T-helper 2 cell treated with Interferon-gamma antibody and Interleukin-4, amounts not matched to agents 5 μg/mL and 100 μg/mL, for 36 hours (primary cell): ENCODE results near the gene ANKRD13D.

Source experiments
- DNase-seq: peaks from one replicate; pipeline ENCODE4 v3.0.0; 2021; ENCODE audit warnings: low spot score
- H3K27ac Mint-ChIP-seq: one replicate; pipeline ENCODE4 v1.8.0; 2021; ENCODE audit warnings: mild to moderate bottlenecking, mixed read lengths
- H3K27me3 Mint-ChIP-seq: one replicate; pipeline ENCODE4 v1.8.0; 2021; ENCODE audit warnings: low read depth, mixed read lengths
- H3K36me3 Mint-ChIP-seq: one replicate; pipeline ENCODE4 v1.8.0; 2021; ENCODE audit warnings: low read depth, mixed read lengths
- H3K4me1 Mint-ChIP-seq: one replicate; pipeline ENCODE4 v1.8.0; 2021; ENCODE audit warnings: low read depth, mixed read lengths
- H3K4me3 Mint-ChIP-seq: one replicate; pipeline ENCODE4 v1.8.0; 2022; ENCODE audit warnings: mild to moderate bottlenecking, moderate library complexity, mixed read lengths
- H3K9me3 Mint-ChIP-seq: one replicate; pipeline ENCODE4 v1.8.0; 2021; ENCODE audit warnings: mixed read lengths

Gene ANKRD13D

DNA sequence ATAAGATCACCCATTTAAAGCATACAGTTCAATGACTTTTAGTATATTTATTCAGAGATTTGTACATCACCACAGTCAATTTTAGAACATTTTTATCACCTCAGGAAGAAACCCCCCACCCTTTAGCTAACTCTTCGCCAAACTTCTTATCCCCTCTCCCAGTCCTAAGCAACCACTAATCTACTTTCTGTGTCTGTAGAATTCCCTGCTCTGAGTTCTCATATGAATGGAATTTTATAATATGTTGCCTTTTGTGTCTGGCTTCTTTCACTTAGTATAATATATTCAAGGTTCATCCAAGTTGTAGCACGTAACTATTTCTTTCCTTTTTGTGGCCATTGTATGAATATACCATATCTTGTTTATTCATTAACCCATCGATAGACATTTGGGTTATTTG, 3.6 kb downstream of the ANKRD13D start:
- no peaks in the 10 kb centered on the region for H3K27me3 Mint-ChIP-seq
- H3K36me3 Mint-ChIP-seq = peaks cover 76% of the 10 kb centered on the region
- H3K9me3 Mint-ChIP-seq = peaks cover 16% of the 10 kb centered on the region
- H3K27ac Mint-ChIP-seq = peak overlapping the region; percentile 9
- H3K4me3 Mint-ChIP-seq = peak overlapping the region; percentile 30
- DNase-seq = no peak
- H3K4me1 Mint-ChIP-seq = peaks cover 31% of the 10 kb centered on the region

DNA sequence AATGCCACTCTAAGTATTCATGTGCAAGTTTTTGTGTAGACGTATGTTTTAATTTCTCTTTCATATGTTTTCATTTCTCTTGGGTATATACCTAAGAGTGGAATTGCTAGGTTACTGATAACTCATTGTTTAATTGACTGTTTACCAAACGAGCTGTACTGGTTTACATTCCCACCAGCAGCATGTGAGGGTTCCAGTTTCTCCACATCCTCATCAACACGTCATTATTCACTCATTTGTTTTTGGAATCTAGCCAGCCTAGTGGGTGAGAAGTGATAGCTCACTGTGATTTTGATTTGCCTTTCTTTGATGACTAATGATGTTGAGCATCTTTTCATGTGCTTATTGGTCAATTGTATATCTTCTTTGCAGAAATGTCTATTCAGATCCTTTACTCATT, 4.0 kb downstream of the ANKRD13D start:
- Mint-ChIP-seq H3K27me3 (no peaks in the 10 kb centered on the region), H3K4me1 (peaks cover 27% of the 10 kb centered on the region), H3K9me3 (peaks cover 16% of the 10 kb centered on the region), H3K4me3 (peak overlapping the region; percentile 30), H3K36me3 (peaks cover 77% of the 10 kb centered on the region), H3K27ac (peak overlapping the region; percentile 20)
- DNase-seq = no peak

DNA sequence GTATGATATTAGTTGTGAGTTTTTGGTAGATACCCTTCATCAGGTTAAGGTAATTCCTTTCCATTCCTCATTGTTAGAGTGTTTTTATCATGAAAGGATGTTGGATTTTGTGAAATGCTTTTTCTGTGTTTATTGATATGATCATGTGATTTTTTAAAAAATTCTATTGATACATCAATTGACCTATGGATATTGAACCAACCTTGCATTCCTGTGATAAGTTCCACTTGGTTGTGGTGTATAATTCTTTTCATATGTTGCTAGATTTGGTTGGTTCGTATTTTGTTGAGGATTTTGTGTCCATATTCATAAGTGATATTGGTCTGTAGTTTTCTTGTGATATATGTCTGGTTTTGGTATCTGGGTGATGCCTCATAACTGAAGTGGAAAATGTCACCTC, 6.7 kb downstream of the ANKRD13D start:
- no peaks in the 10 kb centered on the region for H3K27me3 Mint-ChIP-seq
- peaks cover 16% of the 10 kb centered on the region for H3K9me3 Mint-ChIP-seq
- H3K27ac Mint-ChIP-seq = no peak overlapping the region
- H3K4me3 Mint-ChIP-seq = no peak overlapping the region
- no peak for DNase-seq
- peaks cover 81% of the 10 kb centered on the region for H3K36me3 Mint-ChIP-seq
- H3K4me1 Mint-ChIP-seq = peaks cover 25% of the 10 kb centered on the region

DNA sequence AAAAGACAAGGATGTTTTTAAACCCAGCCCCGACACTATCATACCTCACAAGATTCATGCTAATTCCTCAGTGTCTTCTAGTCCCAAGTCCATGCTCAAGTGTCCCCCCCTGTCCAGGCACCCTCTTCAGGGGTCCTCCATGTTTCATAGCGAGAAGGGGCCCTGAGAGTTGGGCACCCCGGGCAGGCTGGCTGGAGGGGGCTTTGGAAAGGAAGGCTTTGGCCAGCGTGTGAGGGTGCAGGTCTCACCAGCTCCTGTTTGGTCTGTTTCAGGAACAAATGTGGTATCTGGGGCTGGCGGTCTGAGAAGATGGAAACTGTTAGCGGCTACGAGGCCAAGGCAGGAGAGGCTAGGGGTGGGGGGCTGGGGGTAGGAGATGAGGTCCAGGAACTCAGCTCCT, 9.7 kb downstream of the ANKRD13D start:
- no peak overlapping the region for H3K4me3 Mint-ChIP-seq
- H3K4me1 Mint-ChIP-seq = peaks cover 12% of the 10 kb centered on the region
- H3K27ac Mint-ChIP-seq = no peak overlapping the region
- H3K9me3 Mint-ChIP-seq = peaks cover 16% of the 10 kb centered on the region
- H3K36me3 Mint-ChIP-seq = peaks cover 65% of the 10 kb centered on the region
- DNase-seq = no peak
- H3K27me3 Mint-ChIP-seq = no peaks in the 10 kb centered on the region

DNA sequence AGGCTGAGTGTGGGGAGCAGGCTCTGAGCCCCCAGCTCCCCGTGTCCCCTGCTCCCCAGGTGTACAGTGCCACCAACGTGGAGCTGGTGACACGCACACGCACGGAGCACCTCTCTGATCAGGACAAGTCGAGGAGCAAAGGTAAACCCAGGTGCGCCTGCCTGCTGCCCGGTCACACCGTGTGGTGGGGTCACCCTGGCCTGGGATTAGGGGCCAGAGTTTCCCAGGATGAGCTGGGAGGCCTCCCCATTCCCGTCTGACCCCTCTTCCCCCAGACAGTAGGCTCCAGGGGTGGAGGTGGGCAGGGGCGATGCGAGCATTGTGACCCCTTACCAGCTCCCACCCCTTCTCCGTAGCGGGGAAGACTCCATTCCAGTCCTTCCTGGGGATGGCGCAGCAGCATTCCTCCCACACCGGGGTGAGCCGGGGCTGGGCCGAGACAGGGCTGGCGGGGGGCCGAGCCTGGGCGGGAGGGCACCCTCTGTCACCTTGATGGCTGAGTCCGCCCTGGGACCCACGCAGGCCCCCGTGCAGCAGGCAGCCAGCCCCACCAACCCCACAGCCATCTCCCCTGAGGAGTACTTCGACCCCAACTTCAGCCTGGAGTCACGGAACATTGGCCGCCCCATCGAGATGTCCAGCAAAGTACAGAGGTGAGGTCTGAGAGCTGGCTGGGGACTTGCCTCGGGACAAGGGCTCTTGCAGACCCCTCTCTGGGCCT, 10.5 kb downstream of the ANKRD13D start:
- Mint-ChIP-seq H3K9me3 (peaks cover 16% of the 10 kb centered on the region), H3K27me3 (no peaks in the 10 kb centered on the region), H3K4me3 (no peak overlapping the region), H3K4me1 (peaks cover 10% of the 10 kb centered on the region), H3K27ac (no peak overlapping the region), H3K36me3 (peaks cover 57% of the 10 kb centered on the region)
- DNase-seq = no peak

DNA sequence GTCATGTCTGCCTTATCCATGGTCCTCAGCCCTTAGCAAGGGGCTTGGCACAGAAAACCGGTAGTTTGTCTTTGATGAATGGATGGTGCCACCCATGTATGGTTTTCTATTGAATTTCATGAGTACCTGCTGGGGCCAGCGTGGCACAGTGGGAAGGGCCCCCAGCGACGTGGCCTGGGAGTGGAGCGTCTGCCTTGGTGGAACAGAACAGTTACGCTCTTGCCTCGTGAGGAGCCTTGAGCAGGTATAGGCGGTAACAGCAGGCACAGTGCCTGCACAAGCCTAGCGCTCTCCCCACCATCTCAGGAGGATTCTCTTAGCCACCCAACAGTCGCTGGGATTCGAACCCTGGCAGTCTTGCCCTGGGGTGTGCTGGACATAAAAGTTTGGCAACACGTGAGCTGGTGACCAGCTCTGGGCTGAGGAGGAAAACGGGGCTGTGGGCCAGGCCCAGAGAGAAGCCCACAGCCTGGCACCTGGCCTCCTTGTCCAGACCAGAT, 11.2 kb downstream of the ANKRD13D start:
- H3K4me3 Mint-ChIP-seq = no peak overlapping the region
- peaks cover 50% of the 10 kb centered on the region for H3K36me3 Mint-ChIP-seq
- H3K27me3 Mint-ChIP-seq = no peaks in the 10 kb centered on the region
- no peak for DNase-seq
- H3K9me3 Mint-ChIP-seq = peaks cover 16% of the 10 kb centered on the region
- peaks cover 11% of the 10 kb centered on the region for H3K4me1 Mint-ChIP-seq
- no peak overlapping the region for H3K27ac Mint-ChIP-seq

DNA sequence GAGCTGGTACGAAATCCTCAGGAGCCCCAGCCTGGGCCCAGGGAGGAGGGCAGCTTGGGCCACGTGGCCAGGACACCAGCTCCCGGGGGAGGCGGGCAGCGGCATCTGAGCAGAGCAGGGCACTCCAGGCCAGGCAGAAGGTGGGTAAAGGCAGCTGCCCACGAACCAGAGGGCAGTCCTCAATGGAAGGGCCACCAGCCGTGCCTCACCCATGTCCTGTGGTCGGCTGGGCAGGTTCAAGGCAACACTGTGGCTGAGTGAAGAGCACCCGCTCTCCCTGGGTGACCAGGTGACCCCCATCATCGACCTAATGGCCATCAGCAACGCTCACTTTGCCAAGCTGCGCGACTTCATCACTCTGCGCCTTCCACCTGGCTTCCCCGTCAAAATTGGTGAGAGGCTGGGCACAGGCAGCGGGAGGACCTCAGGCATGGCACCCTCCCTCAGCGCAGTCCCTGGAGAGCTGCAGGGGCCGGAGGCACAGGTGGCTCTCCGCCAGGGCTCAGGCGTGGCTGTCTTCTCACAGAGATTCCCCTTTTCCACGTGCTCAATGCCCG, 11.7 kb downstream of the ANKRD13D start:
- no peak for DNase-seq
- H3K27ac Mint-ChIP-seq = no peak overlapping the region
- H3K36me3 Mint-ChIP-seq = peaks cover 44% of the 10 kb centered on the region
- peaks cover 11% of the 10 kb centered on the region for H3K4me1 Mint-ChIP-seq
- no peaks in the 10 kb centered on the region for H3K27me3 Mint-ChIP-seq
- peaks cover 13% of the 10 kb centered on the region for H3K9me3 Mint-ChIP-seq
- H3K4me3 Mint-ChIP-seq = no peak overlapping the region

DNA sequence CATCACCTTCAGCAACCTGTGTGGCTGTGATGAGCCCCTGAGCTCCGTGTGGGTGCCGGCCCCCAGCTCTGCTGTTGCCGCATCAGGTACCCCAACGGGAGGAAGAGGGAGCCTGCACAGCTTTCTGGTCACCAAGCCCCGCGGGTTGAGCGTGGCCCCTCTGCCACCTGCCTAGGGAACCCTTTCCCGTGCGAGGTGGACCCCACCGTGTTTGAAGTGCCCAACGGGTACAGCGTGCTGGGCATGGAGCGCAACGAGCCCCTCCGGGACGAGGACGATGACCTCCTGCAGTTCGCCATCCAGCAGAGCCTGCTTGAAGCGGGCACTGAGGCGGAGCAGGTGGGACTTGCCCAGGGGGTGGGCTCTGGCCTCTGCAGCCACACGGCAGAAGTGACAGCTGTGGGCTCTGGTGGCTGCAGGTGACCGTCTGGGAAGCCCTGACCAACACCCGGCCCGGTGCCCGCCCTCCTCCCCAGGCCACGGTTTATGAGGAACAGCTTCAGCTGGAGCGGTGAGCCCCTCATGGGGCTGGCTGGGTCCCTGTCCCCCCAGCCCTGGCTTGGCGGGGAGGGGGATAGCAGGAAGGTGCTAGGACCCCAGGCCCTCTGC, 12.3 kb downstream of the ANKRD13D start:
- H3K4me3 Mint-ChIP-seq = no peak overlapping the region
- no peak overlapping the region for H3K27ac Mint-ChIP-seq
- H3K4me1 Mint-ChIP-seq = peaks cover 11% of the 10 kb centered on the region
- DNase-seq = no peak
- no peaks in the 10 kb centered on the region for H3K27me3 Mint-ChIP-seq
- peaks cover 7% of the 10 kb centered on the region for H3K9me3 Mint-ChIP-seq
- H3K36me3 Mint-ChIP-seq = peaks cover 39% of the 10 kb centered on the region

DNA sequence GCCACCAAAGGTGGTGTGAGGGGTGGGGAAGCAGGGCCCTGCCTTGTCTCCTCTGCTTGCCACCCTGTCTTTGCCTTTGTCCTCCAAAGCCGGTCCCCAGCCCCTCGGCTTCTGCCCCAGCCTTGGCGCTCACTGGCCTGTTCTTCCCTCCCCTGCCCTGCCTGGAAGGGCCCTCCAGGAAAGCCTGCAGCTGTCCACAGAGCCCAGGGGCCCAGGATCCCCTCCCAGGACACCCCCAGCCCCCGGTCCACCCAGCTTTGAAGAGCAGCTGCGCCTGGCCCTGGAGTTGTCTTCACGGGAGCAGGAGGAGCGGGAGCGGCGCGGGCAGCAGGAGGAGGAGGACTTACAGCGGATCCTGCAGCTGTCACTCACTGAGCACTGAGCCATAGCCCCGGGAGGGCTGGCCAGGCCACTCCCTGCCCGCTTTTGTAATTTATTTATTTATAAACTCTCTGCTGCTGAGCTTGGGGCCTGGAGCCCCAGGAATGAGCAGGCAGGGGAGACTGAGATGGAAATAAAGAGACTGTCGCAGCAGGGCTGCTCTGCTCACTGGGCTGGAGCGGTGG, 12.9 kb downstream of the ANKRD13D start:
- no peak for DNase-seq
- H3K27ac Mint-ChIP-seq = no peak overlapping the region
- peaks cover 32% of the 10 kb centered on the region for H3K36me3 Mint-ChIP-seq

DNA sequence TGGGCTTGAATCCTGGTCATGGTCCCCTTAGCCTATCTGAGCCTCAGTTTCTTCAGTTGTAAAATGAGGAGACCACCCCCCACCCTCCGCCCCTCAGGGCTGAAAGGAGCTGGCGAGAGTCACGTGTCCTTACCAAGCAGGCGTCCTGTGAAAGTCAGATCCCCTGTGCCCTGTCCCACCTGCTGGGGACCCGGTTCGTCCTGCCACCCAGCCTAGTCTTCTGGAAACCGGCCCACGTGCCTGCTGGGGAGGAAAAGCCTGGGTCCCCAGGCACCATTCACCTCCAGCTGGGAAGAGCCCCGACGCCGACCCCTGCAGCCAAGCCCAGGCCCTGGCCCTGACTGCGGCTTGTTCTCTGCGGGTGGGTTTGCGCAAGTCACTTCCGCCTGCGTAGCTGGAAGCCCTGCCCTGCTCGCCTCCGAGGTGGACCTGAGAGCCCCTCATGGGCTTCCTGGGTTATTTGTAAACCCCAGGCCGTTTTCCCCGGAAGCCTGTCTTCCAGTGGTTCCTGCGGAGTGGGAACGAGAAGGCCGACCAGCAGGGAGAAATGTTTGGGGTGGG, 13.5 kb downstream of the ANKRD13D start:
- Mint-ChIP-seq H3K9me3 (no peaks in the 10 kb centered on the region), H3K36me3 (peaks cover 30% of the 10 kb centered on the region), H3K27ac (peak overlapping the region; percentile 20), H3K4me1 (peaks cover 7% of the 10 kb centered on the region), H3K27me3 (no peaks in the 10 kb centered on the region), H3K4me3 (peak overlapping the region; percentile 46)
- DNase-seq = no peak

More for the DNA sequence above, 12.9 kb downstream of the ANKRD13D start:
- H3K27me3 Mint-ChIP-seq = no peaks in the 10 kb centered on the region
- H3K4me3 Mint-ChIP-seq = peak overlapping the region; percentile 46
- peaks cover 1% of the 10 kb centered on the region for H3K9me3 Mint-ChIP-seq
- H3K4me1 Mint-ChIP-seq = peaks cover 7% of the 10 kb centered on the region

DNA sequence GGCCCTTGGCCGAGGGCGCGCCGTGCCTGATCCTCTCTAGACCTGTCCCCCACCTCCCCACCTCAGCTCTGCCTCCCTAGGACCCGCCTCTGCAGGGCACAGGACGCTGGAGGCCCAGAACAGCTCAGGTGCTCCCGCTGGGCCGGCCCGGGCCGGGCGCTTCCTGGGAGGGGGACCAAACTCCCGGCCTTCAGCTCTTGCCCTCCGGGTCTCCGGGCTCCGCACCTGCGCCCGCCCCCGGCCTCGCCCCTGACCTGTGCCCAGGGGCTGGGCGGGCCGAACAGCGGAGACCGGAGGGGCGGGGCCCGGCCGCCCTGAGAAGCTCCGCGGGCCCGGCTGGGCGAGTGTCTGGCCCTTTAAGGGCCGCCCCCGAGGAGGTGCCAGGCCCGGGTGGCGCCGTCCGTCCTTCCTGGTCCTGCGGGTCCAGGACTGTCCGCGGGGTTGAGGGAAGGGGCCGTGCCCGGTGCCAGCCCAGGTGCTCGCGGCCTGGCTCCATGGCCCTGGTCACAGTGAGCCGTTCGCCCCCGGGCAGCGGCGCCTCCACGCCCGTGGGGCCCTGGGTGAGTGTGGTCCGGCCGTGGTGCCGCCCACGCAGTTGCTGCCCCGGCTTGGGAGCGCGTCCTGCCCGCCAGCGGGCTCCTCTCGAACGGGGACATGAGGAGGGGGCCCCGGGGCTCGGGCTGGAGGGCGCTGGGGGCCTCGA, 14.2 kb downstream of the ANKRD13D start, which contains the start of gene SSH3:
SSH3 (plus strand) TSS at position 399 of the 703 bp plus-strand sequence; CDS start at position 495, 96 bp downstream.
- H3K9me3 Mint-ChIP-seq = no peaks in the 10 kb centered on the region
- peaks cover 23% of the 10 kb centered on the region for H3K36me3 Mint-ChIP-seq
- H3K27ac Mint-ChIP-seq = peak within 1 kb of the TSS; percentile 20
- peak; percentile 47 for DNase-seq
- H3K4me3 Mint-ChIP-seq = peak within 1 kb of the TSS; percentile 46
- no peaks in the 10 kb centered on the region for H3K27me3 Mint-ChIP-seq
- peaks cover 6% of the 10 kb centered on the region for H3K4me1 Mint-ChIP-seq

DNA sequence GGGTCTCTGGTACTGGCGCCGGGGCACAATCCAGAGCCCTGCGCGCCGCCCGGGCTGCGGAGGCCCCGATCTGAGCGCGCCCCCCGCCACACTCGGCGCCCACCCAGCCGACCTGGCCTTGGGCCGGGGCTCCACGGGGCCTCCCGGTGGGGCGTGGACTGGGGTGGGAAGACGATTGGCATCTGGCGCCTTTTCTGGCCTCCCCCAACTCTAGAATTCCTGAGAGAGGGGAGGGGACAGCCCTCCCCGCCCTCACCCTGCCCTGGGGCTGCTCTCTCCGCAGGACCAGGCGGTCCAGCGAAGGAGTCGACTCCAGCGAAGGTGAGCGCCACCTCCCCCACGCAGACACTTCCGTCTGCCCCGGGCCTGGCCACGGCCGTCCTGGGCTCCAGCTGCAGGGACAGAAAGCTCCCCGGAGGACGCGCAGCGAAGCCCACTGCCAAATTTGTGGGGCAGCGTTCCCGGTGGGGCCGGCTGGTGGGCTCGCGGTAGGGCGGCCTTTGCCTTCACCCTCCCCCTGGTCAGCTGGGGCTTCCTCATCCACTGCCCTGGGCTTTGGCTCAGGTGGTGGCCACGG, 14.8 kb downstream of the ANKRD13D start:
- H3K27me3 Mint-ChIP-seq = no peaks in the 10 kb centered on the region
- H3K4me3 Mint-ChIP-seq = peak overlapping the region; percentile 43
- H3K4me1 Mint-ChIP-seq = peaks cover 2% of the 10 kb centered on the region
- H3K36me3 Mint-ChIP-seq = peaks cover 17% of the 10 kb centered on the region
- DNase-seq = no peak
- no peaks in the 10 kb centered on the region for H3K9me3 Mint-ChIP-seq
- H3K27ac Mint-ChIP-seq = no peak overlapping the region

DNA sequence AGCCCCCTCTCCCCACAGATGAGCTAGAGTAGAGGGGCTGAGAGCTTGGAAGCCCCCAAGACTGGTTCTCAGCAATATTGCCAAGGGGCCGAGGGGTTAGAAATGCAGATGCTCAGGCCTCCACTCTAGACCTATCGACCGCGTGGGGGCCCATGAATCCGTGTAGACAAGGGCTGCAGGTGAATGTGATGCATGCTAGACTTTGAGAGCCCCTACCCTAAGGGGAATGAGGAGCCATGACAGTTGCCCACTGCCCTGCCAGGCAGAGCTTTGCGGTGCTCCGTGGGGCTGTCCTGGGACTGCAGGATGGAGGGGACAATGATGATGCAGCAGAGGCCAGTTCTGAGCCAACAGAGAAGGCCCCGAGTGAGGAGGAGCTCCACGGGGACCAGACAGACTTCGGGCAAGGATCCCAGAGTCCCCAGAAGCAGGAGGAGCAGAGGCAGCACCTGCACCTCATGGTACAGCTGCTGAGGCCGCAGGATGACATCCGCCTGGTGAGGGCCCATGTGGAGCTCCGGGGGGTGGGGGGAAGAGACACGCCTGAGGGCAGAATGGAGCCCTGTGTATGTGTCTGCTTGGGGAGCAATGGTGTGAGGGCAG, 15.5 kb downstream of the ANKRD13D start:
- peaks cover 16% of the 10 kb centered on the region for H3K36me3 Mint-ChIP-seq
- H3K9me3 Mint-ChIP-seq = no peaks in the 10 kb centered on the region
- H3K27me3 Mint-ChIP-seq = no peaks in the 10 kb centered on the region
- H3K4me3 Mint-ChIP-seq = peak overlapping the region; percentile 11
- H3K4me1 Mint-ChIP-seq = peaks cover 2% of the 10 kb centered on the region
- no peak for DNase-seq
- H3K27ac Mint-ChIP-seq = no peak overlapping the region
